Hematopoietic multipotent progenitor cell treated with erythropoietin and hydrocortisone succinate and interleukin-3 and kit ligand, for 17 days (in vitro differentiated cells): ENCODE measurements around the gene KBTBD4.
"Not testable (repeated sequence)": the region's sequence is repeated elsewhere in the genome, so short reads cannot be mapped to it uniquely, and the experiment has no call there.

Experiments used
- DNase-seq: peaks from one replicate; pipeline ENCODE4 v3.0.0-alpha.2; 2015; ENCODE audit warnings: low spot score

The KBTBD4 gene

GRCh38 chr11:47589977-47590861, 11.4 kb upstream of the KBTBD4 start:
- DNase-seq, result no peak

GRCh38 chr11:47589584-47589976, 10.8 kb upstream of the KBTBD4 start:
- DNase-seq, result no peak

- no peak for DNase-seq
Observed at GRCh38 chr11:47589118-47589517, 10.3 kb upstream of the KBTBD4 start.

DNA sequence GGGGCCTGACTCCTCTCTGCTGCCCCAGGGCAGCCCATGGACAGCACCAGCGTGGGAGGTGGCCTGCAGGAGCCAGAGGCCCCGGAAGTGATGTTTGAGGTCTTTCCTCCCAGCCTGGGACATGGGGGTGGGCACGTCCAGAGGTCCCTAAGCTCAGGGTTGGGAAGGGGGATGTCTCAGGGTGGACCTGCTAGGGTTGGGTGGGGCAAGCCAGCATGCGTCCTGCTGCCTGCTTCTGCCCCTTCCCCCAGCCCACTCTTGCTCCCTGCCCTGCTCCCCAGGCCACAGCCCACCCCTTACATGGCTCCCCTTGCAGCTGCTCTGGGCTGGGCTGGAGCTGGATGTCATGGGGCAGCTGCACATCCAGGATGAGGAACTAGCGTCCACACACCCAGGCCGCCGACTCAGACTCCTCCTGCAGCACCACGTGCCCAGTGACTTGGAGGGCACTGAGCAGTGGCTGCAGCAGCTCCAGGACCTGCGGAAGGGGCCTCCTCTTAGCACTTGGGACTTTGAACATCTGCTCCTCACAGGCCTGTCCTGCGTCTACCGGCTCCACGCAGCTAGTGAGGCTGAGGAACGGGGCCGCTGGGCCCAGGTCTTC, 9.1 kb upstream of the KBTBD4 start:
- no peak for DNase-seq

DNA sequence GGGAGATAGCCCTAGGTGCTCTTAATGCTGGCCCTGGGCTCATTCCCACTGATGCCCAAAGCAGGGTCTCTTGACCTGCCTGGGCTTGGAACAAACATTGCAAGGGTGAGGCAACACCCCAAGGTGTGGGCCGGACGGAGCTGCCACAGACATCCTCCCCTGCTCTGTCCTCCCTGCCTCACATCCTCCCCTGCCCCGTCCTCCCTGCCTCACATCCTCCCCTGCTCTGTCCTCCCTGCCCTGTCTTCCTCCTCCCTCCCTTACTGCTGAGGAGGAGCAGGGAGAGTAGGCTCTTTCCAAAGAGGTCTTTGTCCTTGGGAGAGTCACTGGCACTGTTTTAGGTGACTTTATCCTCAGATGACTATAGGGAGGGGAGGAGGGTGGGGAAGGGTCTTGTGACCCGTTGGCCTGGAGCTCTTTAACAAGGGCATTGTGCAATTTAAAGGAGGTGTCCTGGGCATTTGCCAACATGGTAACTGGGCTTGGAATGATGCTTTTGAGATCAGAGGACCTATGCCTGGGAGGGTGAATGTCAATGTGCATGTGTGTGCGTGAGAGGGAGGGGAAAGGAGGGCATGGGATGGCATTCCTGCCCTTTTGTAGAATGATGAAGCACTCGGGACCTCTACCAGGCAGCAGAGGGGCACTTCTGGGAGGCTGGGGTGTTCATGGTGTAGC, 8.4 kb upstream of the KBTBD4 start:
- no peak for DNase-seq

DNA sequence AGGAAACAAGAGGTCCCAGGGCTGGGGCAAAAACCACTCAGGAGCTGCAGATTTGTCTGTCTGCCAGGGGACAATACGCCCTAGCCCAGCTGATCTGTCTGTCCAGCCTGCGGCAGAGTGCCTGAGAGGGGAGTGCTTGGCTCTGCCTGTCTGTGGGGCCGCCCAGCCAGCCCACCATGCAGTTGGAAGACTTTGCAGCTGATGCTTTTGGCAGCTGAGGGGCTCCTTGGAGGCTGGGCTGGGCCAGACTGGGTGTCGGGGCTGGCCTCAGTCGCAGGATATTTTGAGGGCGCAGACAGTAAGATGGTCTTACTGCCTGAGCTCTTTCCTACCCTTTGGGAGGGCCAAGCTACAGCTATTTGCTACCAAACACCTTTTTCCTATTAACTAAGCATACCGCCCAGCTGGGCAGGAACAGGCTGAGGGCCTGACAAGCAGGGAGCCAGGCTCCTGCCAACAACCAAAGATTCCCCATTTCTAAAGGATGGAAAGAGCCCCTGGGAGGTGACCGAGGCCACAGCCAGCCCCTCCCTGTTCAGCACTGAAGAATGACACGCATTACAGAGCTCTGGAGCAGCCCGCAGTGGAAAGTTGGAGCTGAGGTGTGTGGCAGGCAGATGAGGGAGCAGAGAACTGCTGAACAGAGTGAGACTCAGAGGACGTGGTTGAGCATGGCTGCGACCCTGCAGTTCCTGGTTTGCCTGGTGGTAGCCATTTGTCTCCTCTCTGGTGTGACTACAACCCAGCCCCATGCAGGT, 7.5 kb upstream of the KBTBD4 start, which contains the start of gene FAM180B:
TSS of gene FAM180B (plus strand) at position 581 of the 758 bp plus-strand sequence. CDS start at position 672, 91 bp downstream.
- no peak for DNase-seq

DNA sequence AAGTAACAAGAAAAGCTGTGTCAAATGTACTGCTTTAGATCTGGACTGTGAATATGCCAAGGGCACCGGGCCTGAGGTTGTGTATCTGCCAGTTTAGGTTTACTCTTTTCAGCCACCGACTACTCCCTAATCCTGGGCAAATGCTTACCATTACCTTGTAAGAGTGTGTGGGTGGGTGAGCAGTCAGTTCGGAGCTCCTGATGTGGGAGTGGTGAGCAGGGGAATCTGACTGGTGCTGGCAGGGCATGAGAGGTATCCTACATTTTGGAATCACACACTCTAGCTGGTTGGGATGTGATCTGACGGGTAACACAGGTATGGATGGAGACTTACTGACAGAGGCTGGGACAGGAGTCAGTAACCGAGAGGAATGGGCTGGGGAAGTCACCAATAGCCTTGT, 5.1 kb upstream of the KBTBD4 start:
- no peak for DNase-seq

- no peak for DNase-seq
Observed at GRCh38 chr11:47577460-47578041, 1.2 kb downstream of the KBTBD4 start.

GRCh38 chr11:47573321-47573720, 5.4 kb downstream of the KBTBD4 start:
- DNase-seq, result no peak

DNA sequence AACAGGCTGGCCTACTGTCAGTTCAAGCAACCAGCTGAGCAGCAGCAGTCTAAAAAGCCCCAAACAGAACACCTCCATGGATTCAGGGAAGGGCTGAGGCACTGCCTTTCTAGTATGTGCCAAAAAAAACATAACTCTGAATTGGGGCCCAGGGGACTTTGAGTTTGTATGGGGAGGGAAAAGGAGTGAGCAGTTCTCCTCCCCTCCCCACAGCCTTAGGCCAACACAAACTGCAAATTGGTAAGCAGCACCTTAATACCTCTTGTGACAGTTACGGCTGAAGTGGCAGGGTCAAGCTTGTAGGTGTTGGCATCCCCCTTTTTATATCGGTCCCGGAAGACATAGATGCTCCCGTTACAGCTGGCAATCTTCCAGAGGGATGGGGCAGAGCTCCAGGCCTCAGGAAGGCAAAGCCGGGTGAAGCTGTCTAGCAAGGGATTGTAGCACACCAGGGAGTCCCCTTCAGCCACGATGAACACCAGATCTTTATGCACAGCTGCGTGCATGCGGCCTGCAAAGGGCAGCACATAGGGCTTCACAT, 6.0 kb downstream of the KBTBD4 start:
- no peak for DNase-seq

GRCh38 chr11:47571895-47572294, 6.9 kb downstream of the KBTBD4 start:
- DNase-seq, result no peak

DNA sequence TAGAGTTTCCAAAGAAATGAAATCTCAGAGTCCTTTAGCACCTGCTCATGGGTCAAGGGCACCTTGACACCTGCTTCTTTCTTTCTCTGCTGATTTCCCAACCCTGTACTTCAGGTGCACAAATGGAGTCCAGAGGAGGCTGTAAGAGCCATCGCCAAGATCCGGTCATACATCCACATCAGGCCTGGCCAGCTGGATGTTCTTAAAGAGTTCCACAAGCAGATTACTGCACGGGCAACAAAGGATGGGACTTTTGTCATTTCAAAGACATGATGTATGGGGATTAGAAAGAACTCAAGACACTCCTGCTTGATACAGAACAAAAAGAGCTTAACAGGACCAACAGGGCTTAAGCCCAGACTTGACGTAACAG, 7.4 kb downstream of the KBTBD4 start:
- DNase-seq, result no peak

GRCh38 chr11:47570651-47571356, 8.0 kb downstream of the KBTBD4 start:
- DNase-seq, result no peak

GRCh38 chr11:47569646-47570045, 9.1 kb downstream of the KBTBD4 start:
- no peak for DNase-seq

GRCh38 chr11:47566149-47566698, 12.5 kb downstream of the KBTBD4 start:
- DNase-seq, result no peak

GRCh38 chr11:47565340-47566148, 13.2 kb downstream of the KBTBD4 start, which contains the start of gene PTPMT1:
TSS of gene PTPMT1 (plus strand) at chr11:47565599. CDS start at chr11:47565623, 24 bp downstream.
- no peak for DNase-seq

DNA sequence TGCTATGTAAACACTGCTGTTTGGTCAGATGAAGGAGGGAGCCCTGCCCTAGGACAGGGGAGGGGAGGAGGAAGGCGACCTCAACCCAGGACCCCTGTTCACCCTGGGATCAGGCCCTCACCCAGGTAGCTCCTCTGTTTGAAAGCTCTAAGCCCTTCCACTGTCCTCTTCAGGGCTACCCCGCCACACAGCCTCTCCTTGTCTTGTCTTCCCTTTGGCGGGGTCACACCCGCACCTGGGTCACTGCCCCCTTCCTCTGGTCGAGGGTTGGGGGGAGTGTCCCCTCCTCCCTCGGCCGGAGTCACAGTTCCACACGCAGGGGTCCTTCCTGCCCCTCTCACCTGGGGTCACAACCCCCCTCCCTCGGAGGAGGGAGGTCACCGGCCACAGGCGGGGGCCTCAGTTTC, 13.8 kb downstream of the KBTBD4 start:
- DNase-seq, result no peak

DNA sequence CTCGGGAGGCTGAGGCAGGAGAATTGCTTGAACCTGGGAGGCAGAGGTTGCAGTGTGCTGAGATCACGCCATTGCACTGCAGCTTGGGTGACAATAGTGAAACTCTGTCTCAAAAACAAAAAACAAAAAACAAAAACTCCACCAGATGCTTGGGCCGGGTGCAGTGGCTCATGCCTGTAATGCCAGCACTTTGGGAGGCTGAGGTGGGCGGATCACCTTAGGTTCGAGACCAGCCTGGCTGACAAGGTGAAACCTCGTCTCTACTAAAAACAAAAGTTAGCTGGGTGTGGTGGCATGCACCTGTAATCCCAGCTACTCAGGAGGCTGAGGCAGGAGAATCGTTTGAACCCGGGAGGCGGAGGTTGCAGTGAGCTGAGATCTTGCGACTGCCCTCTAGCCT, 14.4 kb downstream of the KBTBD4 start:
- not testable (repeated sequence) for DNase-seq

- not testable (repeated sequence) for DNase-seq
Observed at GRCh38 chr11:47562393-47562792, 16.4 kb downstream of the KBTBD4 start.

- DNase-seq, result no peak
Observed at GRCh38 chr11:47560426-47560825, 18.3 kb downstream of the KBTBD4 start.
